Thyroid gland (tissue), 4 donors: Measurements from ENCODE around the gene CD200R1L.

Source experiments
- POLR2A ChIP-seq, 2 donors: fragments of 450-650 bp; IDR thresholded peaks; one replicate each; pipeline ENCODE4 v1.6.1; 2017; ENCODE audit warnings: antibody characterized with exemption in 2 of 2, mild to moderate bottlenecking in 2 of 2, moderate library complexity in 1 of 2
- TF ChIP-seq, protein P1 (sequence below), 6 experiments: fragments of 200-600 bp in 3 of 6; fragments of 450-650 bp in 3 of 6; sonication (generic) in 3 of 6; IDR thresholded peaks; one replicate each; pipeline ENCODE4 v1.5.1; 2016 to 2019; ENCODE audit warnings: antibody characterized with exemption in 6 of 6, mild to moderate bottlenecking in 2 of 6, inconsistent platforms in 1 of 6, moderate library complexity in 1 of 6

DNA sequence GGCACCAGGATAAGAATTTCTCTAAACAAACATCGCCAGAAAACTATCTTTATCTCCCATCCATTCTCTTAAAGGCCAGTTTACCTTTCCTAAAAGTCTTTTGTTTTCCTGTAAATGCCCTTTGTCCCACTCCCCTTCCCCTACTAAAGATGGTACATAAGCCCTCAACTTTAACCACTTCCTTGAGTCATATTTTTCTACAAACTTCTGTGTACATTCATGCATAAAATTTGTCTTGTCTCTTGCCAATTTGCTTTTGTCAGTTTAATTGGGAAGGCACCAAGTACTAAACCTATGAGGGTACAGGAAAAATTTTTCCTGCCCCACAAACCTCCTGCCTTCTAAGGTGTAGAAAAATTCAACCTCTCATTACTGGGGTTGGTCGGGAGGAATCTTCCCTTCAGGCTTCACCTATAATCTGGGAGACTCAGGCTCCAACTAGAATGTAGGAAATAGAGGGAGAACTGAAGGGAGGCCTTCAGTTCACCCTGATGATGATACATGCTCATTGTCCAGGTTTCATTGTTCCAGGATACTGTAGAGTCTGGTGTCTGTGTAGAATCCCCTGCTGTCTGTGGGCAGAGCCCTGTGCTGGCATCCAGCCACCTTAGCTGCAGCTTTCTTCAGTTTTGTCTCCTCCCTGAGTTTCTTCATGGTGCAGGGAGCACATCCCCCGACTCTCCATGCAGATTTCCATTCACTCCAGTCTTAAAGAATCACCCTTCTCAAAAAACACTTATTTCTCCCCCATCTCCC, 53.2 kb downstream of the CD200R1L start:
- TF ChIP-seq, protein P1, sequence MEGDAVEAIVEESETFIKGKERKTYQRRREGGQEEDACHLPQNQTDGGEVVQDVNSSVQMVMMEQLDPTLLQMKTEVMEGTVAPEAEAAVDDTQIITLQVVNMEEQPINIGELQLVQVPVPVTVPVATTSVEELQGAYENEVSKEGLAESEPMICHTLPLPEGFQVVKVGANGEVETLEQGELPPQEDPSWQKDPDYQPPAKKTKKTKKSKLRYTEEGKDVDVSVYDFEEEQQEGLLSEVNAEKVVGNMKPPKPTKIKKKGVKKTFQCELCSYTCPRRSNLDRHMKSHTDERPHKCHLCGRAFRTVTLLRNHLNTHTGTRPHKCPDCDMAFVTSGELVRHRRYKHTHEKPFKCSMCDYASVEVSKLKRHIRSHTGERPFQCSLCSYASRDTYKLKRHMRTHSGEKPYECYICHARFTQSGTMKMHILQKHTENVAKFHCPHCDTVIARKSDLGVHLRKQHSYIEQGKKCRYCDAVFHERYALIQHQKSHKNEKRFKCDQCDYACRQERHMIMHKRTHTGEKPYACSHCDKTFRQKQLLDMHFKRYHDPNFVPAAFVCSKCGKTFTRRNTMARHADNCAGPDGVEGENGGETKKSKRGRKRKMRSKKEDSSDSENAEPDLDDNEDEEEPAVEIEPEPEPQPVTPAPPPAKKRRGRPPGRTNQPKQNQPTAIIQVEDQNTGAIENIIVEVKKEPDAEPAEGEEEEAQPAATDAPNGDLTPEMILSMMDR (IDR thresholded peaks at IDR 0.05): no peak
- TF ChIP-seq POLR2A (IDR thresholded peaks at IDR 0.05): no peak
